ENCODE results near the gene FAM162A. TPM values are rescaled to one million over a fixed set of nuclear protein-coding genes. Genes with fewer than 3 reads are reported as not detected.
"Not testable (repeated sequence)": the region's sequence is repeated elsewhere in the genome, so short reads cannot be mapped to it uniquely, and the experiment has no call there.

Gene FAM162A
- total RNA-seq (2014; rRNA removed; shearing (Covaris generic); ENCODE audit: low replicate concordance) = 43.5 and 88.0 TPM in 2 replicates

- peak; percentile 93 for DNase-seq
- peak within 1 kb of the TSS; percentile 89 for H3K4me3 ChIP-seq
- H3K27me3 ChIP-seq = no peaks in the 10 kb centered on the region
- H3K36me3 ChIP-seq = peaks cover 11% of the 10 kb centered on the region
- no peaks in the 10 kb centered on the region for H3K9me3 ChIP-seq
Observed at GRCh38 chr3:122383771-122384697, at the start of gene FAM162A. FAM162A (plus strand) TSS chr3:122384182; CDS start chr3:122384266, 84 bp downstream.

GRCh38 chr3:122342803-122343202 is 41.2 kb upstream of the FAM162A start:
- DNase-seq = no peak
- H3K4me3 ChIP-seq = no peak overlapping the region
- no peaks in the 10 kb centered on the region for H3K27me3 ChIP-seq
- H3K36me3 ChIP-seq = no peaks in the 10 kb centered on the region
- H3K9me3 ChIP-seq = peaks cover 10% of the 10 kb centered on the region

DNA sequence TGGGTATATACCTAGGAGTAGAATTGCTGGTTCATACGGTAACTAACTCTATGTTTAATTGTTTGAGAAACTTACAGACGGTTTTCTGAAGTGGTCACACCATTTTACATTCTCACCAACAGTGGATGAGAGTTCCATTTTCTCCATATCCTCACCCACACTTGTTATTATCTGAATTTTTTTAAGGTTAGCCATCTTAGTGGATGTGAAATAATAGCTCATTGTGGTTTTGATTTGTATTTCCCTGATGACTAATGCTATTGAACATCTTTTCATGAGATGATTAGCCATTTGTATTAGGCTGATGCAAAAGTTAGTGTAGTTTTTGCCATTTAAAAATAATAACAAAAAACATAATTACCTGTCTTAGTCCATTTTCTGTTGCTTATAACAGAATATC is 40.3 kb upstream of the FAM162A start:
- no peaks in the 10 kb centered on the region for H3K36me3 ChIP-seq
- DNase-seq = no peak

GRCh38 chr3:122349171-122349570 is 34.8 kb upstream of the FAM162A start:
- H3K27me3 ChIP-seq = no peaks in the 10 kb centered on the region
- H3K9me3 ChIP-seq = peaks cover 4% of the 10 kb centered on the region; the same call in 1 of the 2 replicates
- H3K4me3 ChIP-seq = no peak overlapping the region
- no peak for DNase-seq
- no peaks in the 10 kb centered on the region for H3K36me3 ChIP-seq

More for the DNA sequence above, 40.3 kb upstream of the FAM162A start:
- no peaks in the 10 kb centered on the region for H3K27me3 ChIP-seq
- peaks cover 10% of the 10 kb centered on the region for H3K9me3 ChIP-seq
- no peak overlapping the region for H3K4me3 ChIP-seq

GRCh38 chr3:122350814-122351418 is 33.1 kb upstream of the FAM162A start:
- peaks cover 4% of the 10 kb centered on the region; the same call in 1 of the 2 replicates for H3K9me3 ChIP-seq
- no peaks in the 10 kb centered on the region for H3K36me3 ChIP-seq
- H3K4me3 ChIP-seq = no peak overlapping the region
- H3K27me3 ChIP-seq = no peaks in the 10 kb centered on the region
- peak; percentile 73 for DNase-seq

DNA sequence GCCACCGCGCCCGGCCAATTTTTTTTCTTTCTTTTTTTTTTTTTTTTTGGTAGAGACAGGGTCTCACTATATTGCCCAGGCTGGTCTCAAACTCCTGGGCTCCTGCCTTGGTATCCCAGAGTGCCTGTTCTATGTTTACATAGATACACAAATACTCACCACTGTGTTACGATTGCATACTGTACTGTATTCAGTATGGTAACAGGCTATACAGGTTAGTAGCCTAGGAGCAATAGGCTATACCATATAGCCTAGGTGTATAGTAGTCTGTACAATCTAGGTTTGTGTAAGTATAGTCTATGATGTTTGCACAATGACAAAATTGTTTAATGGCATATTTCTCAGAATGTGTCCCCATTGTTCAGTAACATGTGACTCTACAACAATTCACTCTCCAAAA is 32.4 kb upstream of the FAM162A start:
- no peaks in the 10 kb centered on the region for H3K36me3 ChIP-seq
- H3K27me3 ChIP-seq = no peaks in the 10 kb centered on the region
- H3K4me3 ChIP-seq = no peak overlapping the region
- DNase-seq = no peak
- peaks cover 4% of the 10 kb centered on the region; the same call in 1 of the 2 replicates for H3K9me3 ChIP-seq

DNA sequence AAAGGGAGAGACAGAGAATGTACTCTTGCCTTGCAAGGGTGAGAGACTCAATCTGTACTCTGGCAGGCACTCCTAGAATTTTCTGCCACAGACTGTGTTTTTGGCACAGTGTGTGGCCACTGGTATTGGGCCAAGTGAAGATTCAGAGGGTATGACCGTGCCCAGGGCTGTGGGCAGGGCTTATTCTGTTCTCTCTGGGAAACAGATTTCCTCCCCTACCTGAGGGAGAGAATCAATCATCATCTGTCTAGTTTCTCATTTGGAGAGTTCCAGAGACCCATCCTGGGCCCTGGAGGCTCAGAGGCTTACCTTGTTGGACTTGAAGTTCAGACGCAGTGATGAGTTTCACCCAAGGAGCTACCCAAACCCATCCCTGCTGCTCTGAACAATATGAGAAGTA is 30.8 kb upstream of the FAM162A start:
- Histone ChIP-seq H3K36me3 (peaks cover 4% of the 10 kb centered on the region), H3K27me3 (no peaks in the 10 kb centered on the region), H3K9me3 (no peaks in the 10 kb centered on the region), H3K4me3 (no peak overlapping the region)
- peak; percentile 72 for DNase-seq

- DNase-seq = no peak
- Histone ChIP-seq H3K9me3 (no peaks in the 10 kb centered on the region), H3K27me3 (no peaks in the 10 kb centered on the region), H3K4me3 (no peak overlapping the region), H3K36me3 (peaks cover 11% of the 10 kb centered on the region)
Observed at GRCh38 chr3:122353893-122354401, 30.0 kb upstream of the FAM162A start.

- H3K36me3 ChIP-seq = peaks cover 14% of the 10 kb centered on the region
- H3K9me3 ChIP-seq = no peaks in the 10 kb centered on the region
- H3K4me3 ChIP-seq = no peak overlapping the region
- no peaks in the 10 kb centered on the region for H3K27me3 ChIP-seq
- no peak for DNase-seq
Observed at GRCh38 chr3:122355612-122356011, 28.4 kb upstream of the FAM162A start.

GRCh38 chr3:122356402-122356801 is 27.6 kb upstream of the FAM162A start:
- Histone ChIP-seq H3K9me3 (no peaks in the 10 kb centered on the region), H3K27me3 (no peaks in the 10 kb centered on the region), H3K4me3 (no peak overlapping the region), H3K36me3 (peaks cover 14% of the 10 kb centered on the region)
- DNase-seq = peak; percentile 21

GRCh38 chr3:122357828-122358702 is 25.9 kb upstream of the FAM162A start:
- peaks cover 22% of the 10 kb centered on the region for H3K36me3 ChIP-seq
- DNase-seq = no peak
- H3K4me3 ChIP-seq = no peak overlapping the region
- no peaks in the 10 kb centered on the region for H3K27me3 ChIP-seq
- H3K9me3 ChIP-seq = no peaks in the 10 kb centered on the region

DNA sequence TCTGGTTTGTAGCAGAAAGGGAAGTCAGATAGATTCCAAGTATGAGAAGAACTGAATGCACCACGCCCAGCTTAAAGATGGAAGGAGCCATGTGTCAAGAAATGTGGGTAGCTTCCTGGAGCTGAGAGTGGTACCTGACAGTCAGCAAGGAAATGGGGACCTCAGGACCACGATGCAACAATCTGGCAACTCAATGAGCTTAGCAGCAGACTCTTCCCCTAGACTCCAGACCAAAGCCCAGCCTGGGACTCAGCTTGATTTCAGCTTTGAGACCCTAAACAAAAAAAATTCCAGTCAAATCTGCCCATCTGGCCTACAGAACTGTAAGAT is 25.3 kb upstream of the FAM162A start:
- Histone ChIP-seq H3K36me3 (peaks cover 26% of the 10 kb centered on the region), H3K4me3 (no peak overlapping the region), H3K27me3 (no peaks in the 10 kb centered on the region), H3K9me3 (no peaks in the 10 kb centered on the region)
- DNase-seq = no peak

DNA sequence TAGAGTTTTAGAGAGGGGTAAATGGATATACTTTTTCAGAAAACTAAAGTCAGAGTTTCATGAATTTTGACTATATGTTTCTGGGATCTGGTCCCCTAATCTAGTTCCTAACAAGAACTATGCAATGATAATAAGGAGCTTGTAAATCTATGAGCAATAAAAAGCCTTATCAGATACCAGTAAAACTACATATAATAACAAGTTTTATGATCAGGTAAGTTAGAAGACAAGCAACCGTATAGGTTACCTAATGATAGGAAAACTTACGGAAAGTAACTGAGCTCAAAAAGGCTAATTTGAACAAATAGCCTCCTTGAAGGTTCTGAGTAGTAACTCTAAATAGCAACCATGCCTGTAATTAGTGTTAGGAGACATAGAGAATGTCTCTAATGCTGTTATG is 22.0 kb upstream of the FAM162A start:
- H3K27me3 ChIP-seq = no peaks in the 10 kb centered on the region
- H3K4me3 ChIP-seq = no peak overlapping the region
- peaks cover 41% of the 10 kb centered on the region for H3K36me3 ChIP-seq
- H3K9me3 ChIP-seq = no peaks in the 10 kb centered on the region
- no peak for DNase-seq

DNA sequence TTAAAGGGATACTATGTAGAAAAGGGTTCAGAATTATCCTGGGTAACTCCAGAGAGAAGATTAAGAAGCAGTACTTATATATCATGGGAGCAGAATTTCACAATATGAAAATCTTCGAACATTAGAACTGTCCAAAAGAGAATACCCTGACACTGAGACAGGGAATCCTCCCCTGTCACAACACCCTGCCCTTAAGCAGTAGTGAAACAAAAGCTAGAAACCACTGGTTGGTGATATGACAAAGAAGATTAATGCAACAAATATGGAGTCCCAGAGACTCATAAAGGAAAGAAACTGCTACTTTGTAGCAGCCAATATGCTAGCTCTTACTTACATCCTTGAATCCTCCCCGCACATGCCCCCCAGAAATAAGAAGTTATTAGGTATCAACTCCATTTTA is 19.5 kb upstream of the FAM162A start:
- no peak overlapping the region for H3K4me3 ChIP-seq
- H3K36me3 ChIP-seq = peaks cover 38% of the 10 kb centered on the region
- no peaks in the 10 kb centered on the region for H3K9me3 ChIP-seq
- no peaks in the 10 kb centered on the region for H3K27me3 ChIP-seq
- no peak for DNase-seq

- Histone ChIP-seq H3K36me3 (peaks cover 40% of the 10 kb centered on the region), H3K27me3 (no peaks in the 10 kb centered on the region), H3K9me3 (no peaks in the 10 kb centered on the region), H3K4me3 (no peak overlapping the region)
- DNase-seq = no peak
Observed at GRCh38 chr3:122365073-122365472, 18.9 kb upstream of the FAM162A start.

DNA sequence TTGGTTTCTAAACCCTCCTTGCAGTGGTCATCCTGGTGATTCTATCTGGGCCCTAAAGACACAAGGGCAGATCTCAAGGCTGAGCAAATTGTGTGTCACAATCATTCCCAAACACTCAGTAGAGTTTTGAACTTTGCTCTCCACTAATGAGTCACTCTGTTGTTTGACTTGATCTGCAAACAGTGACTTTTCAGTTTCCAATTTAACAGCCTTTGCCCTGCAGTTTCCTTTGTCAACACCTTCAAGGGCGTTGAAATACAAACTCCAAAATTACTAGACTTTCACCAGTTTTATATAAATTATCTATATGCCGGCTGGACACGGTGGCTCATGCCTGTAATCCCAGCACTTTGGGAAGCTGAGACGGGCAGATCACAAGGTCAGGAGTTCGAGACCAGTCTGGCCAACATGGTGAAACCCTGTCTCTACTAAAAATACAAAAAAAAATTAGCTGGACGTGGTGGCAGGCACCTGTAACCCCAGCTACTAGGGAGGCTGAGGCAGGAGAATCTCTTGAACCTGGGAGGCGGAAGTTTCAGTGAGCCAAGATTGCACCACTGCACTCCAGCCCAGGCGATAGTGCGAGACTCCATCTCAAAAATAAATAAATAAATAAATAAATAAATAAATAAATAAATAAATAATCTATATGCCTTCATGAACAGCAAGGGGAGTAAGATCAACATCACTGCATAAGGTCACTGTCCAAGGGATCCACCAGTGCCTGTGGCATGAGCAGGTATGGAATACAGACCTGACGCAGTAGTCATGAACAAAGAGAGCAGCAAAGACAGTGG is 18.2 kb upstream of the FAM162A start:
- H3K36me3 ChIP-seq = peaks cover 44% of the 10 kb centered on the region
- H3K27me3 ChIP-seq, H3K4me3 ChIP-seq, DNase-seq, H3K9me3 ChIP-seq: not testable (repeated sequence)
